Inflammatory macrophage treated with lipopolysaccharide for 4 hours (primary cell): ENCODE data around the gene SNRPA.

Experiments used
- DNase-seq: peaks from one replicate; pipeline ENCODE4 v3.0.0-alpha.2; 2020

SNRPA gene

DNA sequence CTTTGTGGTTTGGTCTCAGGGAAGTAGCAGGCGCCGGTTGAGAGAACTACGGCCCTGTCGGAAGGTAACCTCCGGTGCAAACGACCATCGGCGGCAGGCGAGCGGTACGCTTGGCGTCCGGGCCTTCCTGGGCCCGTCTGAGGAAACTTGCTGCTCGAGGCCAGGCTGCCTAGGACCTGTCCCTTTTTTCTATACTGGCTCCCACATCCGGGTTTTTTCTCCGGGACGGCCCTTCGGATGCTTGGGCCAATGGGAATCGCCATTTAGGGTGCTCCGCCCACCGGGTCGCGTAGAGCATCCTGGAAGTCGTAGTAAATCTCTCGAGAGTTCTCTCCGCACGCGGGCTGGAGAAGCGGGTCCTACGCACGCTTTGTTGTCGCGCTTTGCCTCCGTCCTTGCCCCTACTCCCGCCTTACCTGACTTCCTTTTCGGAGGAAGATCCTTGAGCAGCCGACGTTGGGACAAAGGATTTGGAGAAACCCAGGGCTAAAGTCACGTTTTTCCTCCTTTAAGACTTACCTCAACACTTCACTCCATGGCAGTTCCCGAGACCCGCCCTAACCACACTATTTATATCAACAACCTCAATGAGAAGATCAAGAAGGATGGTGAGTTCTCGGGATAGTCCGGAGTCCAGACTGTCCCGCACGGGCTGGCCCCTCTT is at the start of gene SNRPA:
Gene SNRPA, plus strand, starts transcription at position 330 of the 664 bp plus-strand sequence. Its CDS starts 206 bp downstream, at position 536.
- DNase-seq, result peak; percentile 99

DNA sequence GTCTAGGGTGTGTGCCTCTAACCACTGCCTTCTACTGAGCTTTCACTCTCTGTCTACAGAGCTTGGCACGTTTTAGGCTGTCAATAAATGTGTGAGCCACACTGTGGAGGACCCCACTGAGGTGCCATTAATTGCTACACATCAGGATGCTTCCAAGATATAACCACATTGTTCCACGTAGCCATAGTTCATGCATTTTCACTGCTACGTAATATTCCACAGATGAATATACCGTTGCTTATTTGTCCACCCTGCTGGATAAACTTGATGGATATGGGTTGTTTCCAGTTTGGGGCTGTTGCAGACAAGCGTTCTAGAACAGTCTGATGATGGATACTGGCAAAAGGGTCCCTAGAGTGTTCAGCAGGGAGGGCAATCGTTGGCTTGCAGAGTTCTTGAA is 49.2 kb upstream of the SNRPA start:
- no peak for DNase-seq

DNA sequence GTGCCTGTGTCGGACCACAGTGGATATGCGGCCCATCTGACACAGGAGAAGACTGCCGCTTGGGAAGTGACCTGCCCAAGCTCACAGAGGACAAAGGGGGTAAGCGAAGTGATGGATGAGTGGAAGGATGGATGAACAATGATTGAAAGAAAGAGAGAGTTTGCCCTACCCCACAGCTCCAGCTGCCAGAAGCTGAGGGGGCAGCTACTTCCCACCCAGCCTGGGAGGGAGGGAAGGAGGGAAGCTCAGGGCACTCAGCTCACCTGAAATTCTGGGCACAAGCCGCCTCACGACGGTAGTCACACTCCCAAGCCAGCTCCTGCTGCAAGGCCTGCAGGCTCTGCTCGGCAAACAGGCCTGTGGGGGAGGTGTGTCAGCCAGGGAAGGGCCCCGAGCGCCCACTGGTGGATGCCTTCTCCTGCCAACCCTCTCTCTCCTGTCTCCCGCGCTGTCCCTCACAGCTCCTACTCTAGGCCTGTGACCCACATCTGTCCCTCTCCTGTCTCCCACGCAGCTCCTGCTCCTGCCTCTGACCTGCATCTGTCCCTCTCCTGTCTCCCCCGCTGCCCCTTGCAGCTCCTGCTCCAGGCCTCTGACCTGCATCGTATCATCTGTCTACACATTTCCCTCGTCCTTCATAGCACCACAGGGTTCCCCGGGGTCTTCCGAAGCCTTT is 48.5 kb upstream of the SNRPA start:
- DNase-seq, result no peak

DNA sequence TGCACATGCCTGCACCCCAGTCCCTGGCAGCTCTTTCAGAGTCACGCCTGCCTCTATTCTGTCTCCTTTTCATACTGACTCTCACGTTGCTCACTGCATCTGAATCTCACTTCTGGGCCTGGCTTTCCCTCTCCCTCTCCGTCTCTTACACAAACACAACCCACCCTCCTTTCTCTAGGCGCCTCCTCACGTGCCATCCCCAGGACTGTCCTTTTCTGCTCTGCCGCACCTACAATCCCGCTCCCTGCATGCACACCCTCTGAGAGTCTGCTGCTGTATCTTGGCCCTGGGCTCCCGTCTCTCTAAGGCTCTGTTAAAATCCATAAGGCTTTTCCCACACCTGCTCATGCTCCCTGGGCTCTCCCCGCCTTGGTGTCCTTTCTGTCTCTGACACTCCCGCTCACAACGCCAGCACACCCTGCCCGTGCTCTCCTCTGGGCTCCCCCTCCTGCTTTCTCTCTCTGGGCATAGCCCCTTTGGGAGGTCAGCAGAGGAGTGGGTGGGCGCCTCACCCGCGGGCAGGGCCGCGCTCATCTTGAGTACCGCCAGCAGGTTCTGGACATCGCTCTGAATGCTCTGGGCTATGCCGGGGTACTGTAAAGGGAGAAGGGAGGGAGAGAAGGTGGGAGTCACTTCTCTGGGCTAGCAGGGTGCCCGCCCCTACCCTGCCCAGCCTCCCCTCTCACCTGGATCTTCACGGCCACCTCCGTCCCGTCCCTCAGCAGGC is 47.8 kb upstream of the SNRPA start:
- DNase-seq, result no peak

DNA sequence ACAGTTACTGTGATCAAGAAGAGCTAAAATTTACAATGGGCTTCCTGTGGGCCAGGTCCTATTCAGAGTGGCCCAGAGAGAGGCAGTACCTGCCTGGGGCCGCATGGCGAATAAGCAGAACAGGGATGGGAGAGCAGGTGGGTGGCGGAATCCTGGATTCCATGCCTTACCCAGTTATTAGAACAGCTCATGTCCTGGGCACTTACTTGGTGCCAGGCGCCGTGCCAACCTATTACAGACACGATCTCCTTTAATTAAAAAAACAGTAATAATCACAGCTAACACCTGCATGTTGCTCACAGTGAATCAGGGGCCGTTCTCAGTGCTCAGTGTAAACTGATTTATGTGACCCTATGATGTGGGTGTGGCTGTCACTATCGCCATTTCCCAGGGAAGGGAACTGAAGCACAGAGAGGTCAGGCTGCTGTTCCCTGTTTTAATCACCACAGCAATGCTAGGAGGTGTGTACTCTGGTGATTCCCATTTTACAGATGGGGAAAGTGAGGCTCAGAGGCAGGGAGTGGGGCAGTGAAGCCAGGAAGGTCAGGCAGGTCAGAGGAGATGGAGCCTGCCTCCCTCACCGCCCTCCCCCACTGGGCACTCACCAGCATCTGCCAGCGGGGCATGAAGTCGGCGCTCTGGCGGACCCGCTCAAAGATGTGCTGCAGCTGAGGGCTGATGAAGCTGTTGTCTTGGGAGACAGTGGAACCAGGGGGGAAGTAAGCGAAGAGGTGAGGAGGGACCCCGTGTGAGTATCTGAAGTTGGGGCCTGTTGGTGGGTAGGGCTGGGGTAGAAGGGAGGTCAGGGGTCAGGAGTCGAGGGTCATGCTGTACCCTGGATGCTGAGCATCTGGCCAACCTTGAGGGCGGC is 46.3 kb upstream of the SNRPA start:
- no peak for DNase-seq

DNA sequence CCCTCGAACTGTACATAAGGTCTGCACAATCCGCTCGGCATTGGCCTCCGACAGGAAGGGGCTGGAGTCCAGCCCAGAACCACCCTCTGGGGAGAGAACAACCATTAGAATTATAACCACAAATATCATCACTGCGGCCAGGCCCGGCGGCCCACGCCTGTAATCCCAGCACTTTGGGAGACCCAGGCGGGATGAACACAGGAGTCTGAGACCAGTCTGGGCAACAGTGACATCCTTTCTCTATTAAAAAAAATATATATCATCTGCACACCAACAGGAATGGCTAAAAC is 45.7 kb upstream of the SNRPA start:
- no peak for DNase-seq

DNA sequence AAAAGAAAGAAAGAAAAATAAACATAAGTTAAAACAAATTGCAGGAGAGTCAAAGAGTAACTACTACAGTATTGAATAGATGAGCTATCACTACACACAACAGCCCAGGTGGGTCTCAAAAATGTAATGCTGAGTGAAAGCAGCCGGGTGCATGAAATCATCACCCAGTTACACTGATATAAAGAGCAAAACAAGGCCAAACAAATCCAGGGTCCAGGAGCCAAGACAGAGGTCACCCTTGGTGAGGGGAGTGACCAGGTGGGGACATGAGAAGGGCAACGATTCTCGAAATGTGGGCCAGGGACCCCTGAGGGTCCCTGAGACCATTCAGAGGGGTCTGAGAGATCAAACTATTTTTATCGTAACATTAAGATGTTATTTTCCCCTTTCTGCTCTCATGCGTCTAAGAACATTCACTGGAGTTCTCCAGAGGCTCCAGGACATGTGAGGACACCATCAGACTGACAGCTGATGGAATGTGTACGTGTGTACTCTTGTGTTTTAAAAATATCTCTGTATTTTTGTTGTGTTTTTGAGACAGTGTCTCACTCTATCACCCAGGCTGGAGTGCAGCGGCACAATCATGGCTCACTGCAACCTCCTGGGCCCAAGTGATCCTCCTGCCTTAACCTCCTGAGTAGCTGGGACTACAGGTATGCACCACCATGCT is 44.9 kb upstream of the SNRPA start:
- no peak for DNase-seq

DNA sequence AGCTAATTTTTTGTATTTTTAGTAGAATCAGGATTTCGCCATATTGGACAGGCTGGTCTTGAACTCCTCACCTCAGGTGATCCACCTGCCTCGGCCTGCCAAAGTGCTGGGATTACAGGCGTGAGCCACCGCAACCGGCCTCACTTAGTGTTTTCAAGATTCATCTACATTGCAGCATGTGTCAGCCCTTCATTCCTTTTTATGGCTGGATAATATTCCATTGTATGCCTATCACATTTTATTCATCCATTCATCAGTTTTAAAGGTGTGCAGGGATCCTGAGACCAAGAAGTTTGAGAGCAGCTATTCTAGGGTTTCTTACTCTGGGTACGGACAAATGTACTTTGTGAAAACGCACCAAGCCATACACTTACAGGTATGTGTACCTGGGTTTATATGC is 43.4 kb upstream of the SNRPA start:
- DNase-seq, result no peak

DNA sequence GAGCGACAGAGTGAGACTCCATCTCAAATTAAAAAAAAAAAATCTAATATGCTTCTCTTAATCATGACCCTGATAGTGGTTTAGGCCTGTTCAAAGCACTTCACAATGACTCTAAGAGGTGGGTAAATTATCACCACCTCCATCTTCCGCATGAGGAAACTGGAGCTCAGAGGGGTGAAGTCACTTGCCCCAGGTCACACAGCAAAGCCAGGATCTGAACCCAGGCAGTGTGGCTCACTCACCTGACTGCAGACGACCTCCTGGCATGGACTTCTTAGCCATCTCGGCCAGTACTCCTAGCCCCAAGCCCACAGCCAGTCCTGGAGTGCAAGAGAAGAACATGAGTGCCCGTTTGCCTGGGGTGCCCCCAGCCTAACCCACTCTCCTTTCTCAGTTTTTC is 41.2 kb upstream of the SNRPA start:
- no peak for DNase-seq

DNA sequence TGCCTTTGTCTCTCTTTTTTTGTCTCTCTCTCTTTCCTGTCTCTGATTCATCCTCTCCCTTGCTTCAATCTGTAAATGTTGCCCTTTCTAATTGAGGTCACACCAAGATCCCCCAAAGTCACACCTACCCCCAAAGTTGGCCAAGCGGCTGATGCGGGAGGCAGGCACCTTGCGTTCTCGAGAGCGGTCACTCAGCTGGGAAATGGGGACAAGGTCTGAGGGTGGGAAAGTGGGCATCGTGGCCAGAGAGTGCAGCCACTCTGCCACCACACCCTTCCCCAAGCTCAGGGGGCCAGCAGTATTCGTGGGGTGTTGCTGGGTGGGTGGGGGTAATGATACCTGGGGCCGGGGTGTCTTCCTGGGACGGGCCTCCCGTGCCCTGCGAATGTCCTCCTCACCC is 37.1 kb upstream of the SNRPA start:
- DNase-seq, result no peak

DNA sequence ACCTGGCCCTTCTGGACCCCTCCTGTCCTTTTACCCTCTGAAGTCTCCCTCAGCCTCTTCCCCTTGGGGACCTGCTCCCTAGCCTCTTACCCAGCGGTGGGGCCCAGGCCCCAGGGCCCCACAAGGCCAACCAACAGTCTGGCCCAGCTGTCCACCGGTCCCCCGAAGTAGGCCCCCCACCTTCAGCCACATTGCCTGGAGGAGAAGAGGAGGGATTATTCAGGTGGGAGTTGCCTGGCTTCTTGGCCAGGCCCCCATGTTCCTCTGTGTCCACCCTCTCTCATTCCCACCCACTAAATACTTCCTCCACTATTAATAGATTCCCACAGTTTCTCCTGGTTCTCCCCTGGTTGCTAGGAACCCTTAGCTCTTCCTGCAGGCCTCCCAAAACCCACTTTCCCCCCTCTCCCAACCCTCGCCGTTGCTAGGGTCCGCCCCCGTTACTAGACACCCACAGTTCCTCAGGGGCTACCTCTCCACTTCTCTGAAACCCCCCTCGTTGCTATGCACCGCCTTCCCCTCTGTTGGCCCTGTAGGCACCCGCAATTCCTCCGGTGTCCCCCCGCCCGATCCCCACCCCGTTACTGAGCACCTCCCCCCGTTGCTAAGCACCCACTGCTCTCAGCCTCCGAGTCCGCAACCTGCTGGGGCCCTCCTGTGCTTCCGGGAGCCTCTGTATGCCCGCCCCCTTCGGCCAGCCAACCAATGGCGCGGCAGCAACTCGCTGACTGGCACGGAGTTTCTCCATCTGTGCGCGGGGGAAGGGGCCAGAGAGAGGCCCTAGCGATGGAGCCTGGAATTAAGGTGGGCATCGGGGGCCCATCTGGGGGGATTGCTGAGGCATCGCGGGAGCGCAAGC is 36.3 kb upstream of the SNRPA start:
- DNase-seq, result peak; percentile 87

DNA sequence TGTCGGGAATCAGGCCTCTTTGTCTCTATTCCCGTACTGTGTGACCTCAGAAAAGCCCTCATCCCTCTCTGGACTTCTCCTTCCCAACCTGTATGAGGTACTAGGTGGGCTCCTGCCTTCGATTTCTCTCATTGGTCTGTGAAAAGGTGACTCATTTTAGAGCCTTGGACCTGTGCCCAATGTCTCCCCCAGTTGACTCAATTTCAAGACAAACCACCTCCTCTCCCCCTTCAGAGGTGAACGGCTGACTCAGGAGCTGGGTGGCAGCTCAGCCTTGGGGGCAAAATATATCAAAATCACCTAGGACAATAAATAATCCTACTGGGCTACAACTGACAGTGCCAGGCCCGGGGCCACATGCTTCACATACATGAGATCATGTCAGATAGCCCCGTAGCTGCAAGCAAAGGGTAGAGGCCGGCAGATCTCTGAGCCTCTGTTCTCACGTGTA is 34.9 kb upstream of the SNRPA start:
- no peak for DNase-seq

DNA sequence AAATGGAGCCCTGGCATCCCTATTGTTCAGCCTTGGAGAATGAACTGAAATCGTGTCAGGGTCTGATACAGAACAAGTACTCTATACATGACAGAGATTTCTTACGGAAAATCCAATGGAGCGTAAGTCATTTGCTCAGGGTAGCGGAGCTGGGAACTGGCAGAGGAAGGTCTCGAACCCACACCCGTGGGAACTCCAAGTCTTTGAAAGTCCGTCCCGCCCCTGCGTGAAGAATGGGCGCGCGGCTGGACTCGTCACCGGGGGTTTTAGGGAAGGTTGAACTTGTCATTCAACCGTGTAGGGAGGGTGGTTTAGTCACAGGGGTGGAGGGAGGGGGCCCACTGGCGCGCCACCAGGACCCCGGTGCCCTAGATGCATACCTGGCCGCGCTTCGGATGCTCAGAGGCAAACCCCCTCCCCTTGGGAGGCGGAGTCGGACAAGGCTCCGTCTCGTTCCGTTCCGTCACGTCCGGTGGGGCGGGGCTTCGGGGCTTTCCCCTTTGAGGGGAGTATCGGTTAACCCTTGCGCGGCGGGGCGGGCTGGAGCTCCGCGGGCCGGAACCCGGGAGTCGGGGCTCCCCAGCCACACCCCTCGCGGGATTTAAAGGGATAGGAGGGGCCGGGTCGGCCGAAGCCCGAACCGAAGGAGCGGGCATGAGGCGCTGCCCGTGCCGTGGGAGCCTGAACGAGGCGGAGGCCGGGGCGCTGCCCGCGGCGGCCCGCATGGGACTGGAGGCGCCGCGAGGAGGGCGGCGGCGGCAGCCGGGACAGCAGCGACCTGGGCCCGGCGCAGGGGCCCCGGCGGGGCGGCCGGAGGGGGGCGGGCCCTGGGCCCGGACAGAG is 34.3 kb upstream of the SNRPA start, which contains the start of the genes COQ8B and ITPKC:
Gene COQ8B, minus strand, starts transcription at position 405 of the 843 bp plus-strand sequence. CDS start 2,254 bp downstream, outside the sequence.
Gene ITPKC, plus strand, starts transcription at position 631 of the 843 bp plus-strand sequence. Its CDS starts 24 bp downstream, at position 655.
- peak; percentile 97 for DNase-seq

DNA sequence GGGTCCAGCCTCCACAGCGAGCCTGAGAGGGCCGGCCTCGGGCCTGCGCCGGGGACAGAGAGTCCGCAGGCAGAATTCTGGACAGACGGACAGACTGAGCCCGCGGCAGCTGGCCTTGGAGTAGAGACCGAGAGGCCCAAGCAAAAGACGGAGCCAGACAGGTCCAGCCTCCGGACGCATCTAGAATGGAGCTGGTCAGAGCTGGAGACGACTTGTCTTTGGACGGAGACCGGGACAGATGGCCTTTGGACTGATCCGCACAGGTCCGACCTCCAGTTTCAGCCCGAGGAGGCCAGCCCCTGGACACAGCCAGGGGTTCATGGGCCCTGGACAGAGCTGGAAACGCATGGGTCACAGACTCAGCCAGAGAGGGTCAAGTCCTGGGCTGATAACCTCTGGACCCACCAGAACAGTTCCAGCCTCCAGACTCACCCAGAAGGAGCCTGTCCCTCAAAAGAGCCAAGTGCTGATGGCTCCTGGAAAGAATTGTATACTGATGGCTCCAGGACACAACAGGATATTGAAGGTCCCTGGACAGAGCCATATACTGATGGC is 33.6 kb upstream of the SNRPA start:
- DNase-seq, result no peak

DNA sequence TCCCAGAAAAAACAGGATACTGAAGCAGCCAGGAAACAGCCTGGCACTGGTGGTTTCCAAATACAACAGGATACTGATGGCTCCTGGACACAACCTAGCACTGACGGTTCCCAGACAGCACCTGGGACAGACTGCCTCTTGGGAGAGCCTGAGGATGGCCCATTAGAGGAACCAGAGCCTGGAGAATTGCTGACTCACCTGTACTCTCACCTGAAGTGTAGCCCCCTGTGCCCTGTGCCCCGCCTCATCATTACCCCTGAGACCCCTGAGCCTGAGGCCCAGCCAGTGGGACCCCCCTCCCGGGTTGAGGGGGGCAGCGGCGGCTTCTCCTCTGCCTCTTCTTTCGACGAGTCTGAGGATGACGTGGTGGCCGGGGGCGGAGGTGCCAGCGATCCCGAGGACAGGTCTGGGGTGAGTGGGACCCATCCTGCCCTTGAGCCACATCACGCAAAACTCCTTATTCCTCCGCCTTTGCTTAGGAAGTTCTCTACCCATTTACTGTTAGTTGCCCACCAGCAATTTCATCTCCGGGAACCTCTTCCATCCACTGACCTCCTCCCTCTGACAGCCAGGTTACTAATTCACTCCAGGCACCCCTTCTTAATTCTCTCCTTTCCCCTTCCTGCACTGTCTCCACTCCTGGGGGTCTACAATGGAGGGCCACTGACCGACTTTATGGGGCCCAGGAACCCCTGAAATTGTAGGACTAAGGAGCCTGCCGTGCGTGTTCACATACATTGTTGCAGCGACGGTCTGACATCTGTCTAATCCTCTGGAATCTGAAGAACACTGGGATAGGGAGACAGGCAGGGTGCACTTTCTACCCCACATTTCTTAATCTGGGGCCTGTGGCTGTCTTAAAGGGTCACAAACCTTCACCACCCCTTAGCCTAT is 32.9 kb upstream of the SNRPA start:
- DNase-seq, result no peak

DNA sequence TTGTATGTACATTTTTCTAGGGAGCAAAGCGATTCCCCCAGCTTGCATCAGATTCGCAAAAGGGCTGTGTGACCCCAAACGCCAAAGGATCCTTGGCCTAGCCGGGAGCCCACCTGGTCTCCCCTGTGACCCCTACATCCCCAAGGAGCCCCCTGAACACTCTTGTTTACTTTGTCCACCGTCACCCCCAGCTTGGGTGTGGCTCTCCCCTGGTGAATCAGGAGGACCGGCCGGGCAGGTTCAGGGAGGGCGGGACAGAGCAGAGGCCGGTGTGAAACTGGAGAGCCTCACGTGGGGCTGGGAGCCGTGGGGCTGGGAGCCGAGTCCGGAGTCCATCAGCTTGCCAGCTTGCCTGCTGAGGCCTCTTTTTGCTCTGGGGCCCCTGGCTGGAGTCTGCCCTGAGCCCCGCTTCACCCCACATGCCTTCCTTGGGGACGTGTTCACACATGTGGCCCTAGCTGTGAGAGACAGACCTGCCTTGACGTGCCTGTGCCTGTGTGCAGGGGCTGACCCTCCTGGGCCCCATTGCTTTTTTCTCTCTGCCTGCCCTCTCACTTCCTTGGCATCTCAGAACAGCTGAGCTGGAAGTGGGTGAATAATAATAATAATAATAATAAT is 32.1 kb upstream of the SNRPA start:
- DNase-seq, result no peak

DNA sequence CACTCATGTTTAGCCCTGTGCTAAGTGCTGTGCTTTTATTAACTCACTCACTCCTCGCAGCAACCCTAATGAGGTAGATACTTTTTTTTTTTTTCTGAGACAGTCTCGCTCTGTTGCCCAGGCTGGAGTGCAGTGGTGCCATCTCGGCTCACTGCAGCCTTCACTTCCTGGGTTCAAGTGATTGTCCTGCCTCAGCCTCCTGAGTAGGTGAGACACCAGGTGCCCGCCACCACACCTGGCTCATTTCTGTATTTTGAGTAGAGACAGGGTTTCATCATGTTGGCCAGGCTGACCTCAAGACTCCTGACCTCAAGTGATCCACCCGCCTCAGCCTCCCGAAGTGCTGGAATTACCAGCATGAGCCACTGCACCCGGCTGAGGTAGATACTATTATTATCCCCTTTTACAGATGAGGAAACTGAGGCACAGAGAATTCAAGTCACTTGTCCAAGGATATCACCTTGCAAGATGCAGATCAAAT is 31.5 kb upstream of the SNRPA start:
- no peak for DNase-seq

DNA sequence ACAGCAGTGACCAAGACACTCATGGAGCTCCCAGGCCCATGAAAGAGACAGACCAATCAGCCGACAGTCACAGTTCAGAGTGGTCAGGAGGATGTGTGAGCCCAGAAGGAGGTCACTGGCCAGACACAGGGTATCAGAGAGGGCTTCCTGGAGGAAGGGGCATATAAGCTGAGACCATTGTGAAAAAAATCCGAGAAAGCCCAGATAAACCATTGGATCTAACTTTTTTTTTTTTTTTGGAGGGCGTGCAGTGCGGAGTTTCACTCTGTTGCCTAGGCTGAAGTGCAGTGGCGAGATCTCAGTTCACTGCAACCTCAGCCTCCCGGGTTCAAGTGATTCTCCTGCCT is 29.9 kb upstream of the SNRPA start:
- DNase-seq, result no peak
